Upper lobe of left lung (tissue), 6 donors: ENCODE measurements around the gene RPLP1. TPM values are rescaled to one million over a fixed set of nuclear protein-coding genes. Genes with fewer than 3 reads are reported as not detected.
A peak's percentile ranks its signal among the peaks of the same experiment; 100 is the strongest.

Source experiments
- ATAC-seq, 2 donors: fragments of 200-7000 bp; cut with Tn5 transposase; one replicate each; pipeline ENCODE4 v1.9.1; 2022; ENCODE audit warnings: mild to moderate bottlenecking in 2 of 2, moderate library complexity in 2 of 2; ENCODE audit not compliant: low FRiP score in 2 of 2
- DNase-seq, 2 donors: peaks; one replicate each; pipeline ENCODE4 v3.0.0-alpha.2; 2019 to 2020
- H3K27ac ChIP-seq, 4 donors: fragments of 200-600 bp; sonication (generic); one replicate each; pipeline ENCODE4 v1.5.1; 2016 to 2019
- H3K27me3 ChIP-seq, 4 donors: fragments of 200-600 bp; sonication (generic); one replicate each; pipeline ENCODE4 v1.5.1; 2017 to 2019
- H3K36me3 ChIP-seq, 4 donors: fragments of 200-600 bp; sonication (generic); one replicate each; pipeline ENCODE4 v1.5.1; 2016 to 2019
- H3K4me1 ChIP-seq, 4 donors: fragments of 200-600 bp; sonication (generic); one replicate each; pipeline ENCODE4 v1.5.1; 2018 to 2019
- H3K4me3 ChIP-seq, 4 donors: fragments of 200-600 bp; sonication (generic); one replicate each; pipeline ENCODE4 v1.5.1; 2017 to 2019; ENCODE audit warnings: mild to moderate bottlenecking in 2 of 4, moderate library complexity in 1 of 4
- H3K9me3 ChIP-seq, 4 donors: fragments of 200-600 bp; sonication (generic); one replicate each; pipeline ENCODE4 v1.5.1; 2018 to 2019
- EP300 ChIP-seq, 4 donors: sonication (generic); formaldehyde crosslinking; IDR thresholded peaks; one replicate each; pipeline ENCODE4 v1.5.1; 2017; ENCODE audit warnings: antibody characterized with exemption in 4 of 4, control low read depth in 2 of 4
- POLR2A ChIP-seq, 4 donors: fragments of 450-650 bp; IDR thresholded peaks; one replicate each; pipeline ENCODE4 v1.5.1; 2016 to 2017; ENCODE audit warnings: antibody characterized with exemption in 4 of 4, mild to moderate bottlenecking in 2 of 4
- POLR2AphosphoS5 ChIP-seq, 2 donors: sonication (generic); formaldehyde crosslinking; IDR thresholded peaks; one replicate each; pipeline ENCODE4 v1.5.1; 2017; ENCODE audit warnings: antibody characterized with exemption in 2 of 2
- WGBS, 2 donors: methylation state at CpG; one replicate each; pipeline ENCODE4 v1.1.5; 2017 to 2018; 5-methylcytosine and 5-hydroxymethylcytosine counted together
- total RNA-seq, 6 donors: library from RNA; depleted of rRNA in 4 of 6; stranded (reverse); fragments of >200 nt in 4 of 6; gene quantifications; one replicate each; pipeline versions ENCODE4 v1.1.0 to v1.2.1, GENCODE V29; 2016 to 2021
- TF ChIP-seq, protein P1 (sequence below), 6 experiments: fragments of 450-650 bp in 4 of 6; fragments of 200-600 bp in 2 of 6; sonication (generic) in 2 of 6; IDR thresholded peaks; one replicate each; pipeline ENCODE4 v1.5.1; 2016 to 2019; ENCODE audit warnings: antibody characterized with exemption in 6 of 6
- donor health status: DM: no; HTN: no; CAD: no; lungs with moderate emphysema.
- donor health status: DM: no; HTN: yes; CAD: no; lungs with severe emphysema.

Gene RPLP1
- total RNA-seq, 6 donors from 2014 or later = 339 to 1,933 (median 538) TPM

DNA sequence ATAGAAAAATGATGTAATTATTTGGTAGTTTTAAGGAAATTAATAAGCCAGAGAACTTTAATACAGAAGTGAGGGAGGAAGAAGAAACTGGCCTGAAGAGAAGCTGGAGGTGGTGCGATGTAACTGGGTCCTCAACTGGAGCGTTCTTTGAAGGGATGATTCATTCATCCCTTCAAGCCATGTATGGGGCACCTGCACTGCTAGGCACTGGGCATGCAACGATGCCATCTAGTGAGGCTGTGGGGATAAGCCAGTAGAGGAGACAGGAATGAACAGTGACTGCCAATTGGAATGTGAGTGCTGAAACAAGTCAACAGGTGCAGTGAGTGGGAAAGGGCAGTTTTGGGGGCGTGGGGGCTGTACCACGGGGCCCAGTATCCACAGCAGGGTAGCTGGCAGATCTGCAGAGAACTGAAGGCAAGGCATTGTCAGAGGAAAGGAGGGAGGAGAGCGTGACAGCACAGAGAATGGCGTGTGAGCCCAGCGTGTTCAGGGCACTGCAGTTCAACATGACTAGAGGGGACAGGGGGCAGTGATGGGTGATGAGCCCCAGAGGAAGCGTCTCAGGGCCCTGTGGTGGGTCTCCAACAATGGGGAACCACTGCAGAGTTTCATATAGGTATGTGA lies 42.3 kb upstream of the RPLP1 start:
- TF ChIP-seq, protein P1, sequence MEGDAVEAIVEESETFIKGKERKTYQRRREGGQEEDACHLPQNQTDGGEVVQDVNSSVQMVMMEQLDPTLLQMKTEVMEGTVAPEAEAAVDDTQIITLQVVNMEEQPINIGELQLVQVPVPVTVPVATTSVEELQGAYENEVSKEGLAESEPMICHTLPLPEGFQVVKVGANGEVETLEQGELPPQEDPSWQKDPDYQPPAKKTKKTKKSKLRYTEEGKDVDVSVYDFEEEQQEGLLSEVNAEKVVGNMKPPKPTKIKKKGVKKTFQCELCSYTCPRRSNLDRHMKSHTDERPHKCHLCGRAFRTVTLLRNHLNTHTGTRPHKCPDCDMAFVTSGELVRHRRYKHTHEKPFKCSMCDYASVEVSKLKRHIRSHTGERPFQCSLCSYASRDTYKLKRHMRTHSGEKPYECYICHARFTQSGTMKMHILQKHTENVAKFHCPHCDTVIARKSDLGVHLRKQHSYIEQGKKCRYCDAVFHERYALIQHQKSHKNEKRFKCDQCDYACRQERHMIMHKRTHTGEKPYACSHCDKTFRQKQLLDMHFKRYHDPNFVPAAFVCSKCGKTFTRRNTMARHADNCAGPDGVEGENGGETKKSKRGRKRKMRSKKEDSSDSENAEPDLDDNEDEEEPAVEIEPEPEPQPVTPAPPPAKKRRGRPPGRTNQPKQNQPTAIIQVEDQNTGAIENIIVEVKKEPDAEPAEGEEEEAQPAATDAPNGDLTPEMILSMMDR (IDR thresholded peaks at IDR 0.05) = no peak
- TF ChIP-seq POLR2A (IDR thresholded peaks at IDR 0.05) = no peak
- no peak for TF ChIP-seq EP300 (IDR thresholded peaks at IDR 0.05)
- no peak for TF ChIP-seq POLR2AphosphoS5 (IDR thresholded peaks at IDR 0.05)
- Histone ChIP-seq H3K4me1 (peaks cover 0 to 16% (median 6%) of the 10 kb centered on the region in 4 donors), H3K27me3 (no peaks in the 10 kb centered on the region), H3K9me3 (no peaks in the 10 kb centered on the region), H3K4me3 (no peak overlapping the region), H3K27ac (no peak overlapping the region), H3K36me3 (no peaks in the 10 kb centered on the region)
- WGBS, 2 donors = 62 to 69% methylated on average over 9 of the region's 9 CpGs
- ATAC-seq = no peak
- no peak for DNase-seq

- Histone ChIP-seq H3K4me1 (peaks cover 0 to 20% (median 6%) of the 10 kb centered on the region in 4 donors), H3K27ac (no peak overlapping the region), H3K4me3 (no peak overlapping the region), H3K9me3 (no peaks in the 10 kb centered on the region), H3K36me3 (no peaks in the 10 kb centered on the region), H3K27me3 (no peaks in the 10 kb centered on the region)
- DNase-seq (no peak), ATAC-seq (no peak)
- TF ChIP-seq POLR2A (IDR thresholded peaks at IDR 0.05) (no peak), POLR2AphosphoS5 (IDR thresholded peaks at IDR 0.05) (no peak), EP300 (IDR thresholded peaks at IDR 0.05) (no peak)
- TF ChIP-seq, protein P1 (IDR thresholded peaks at IDR 0.05) = no peak
Measured at GRCh38 chr15:69412274-69412673, 40.3 kb upstream of the RPLP1 start.

- H3K9me3 ChIP-seq = no peaks in the 10 kb centered on the region
- no peak overlapping the region for H3K27ac ChIP-seq
- no peak for DNase-seq
- no peak overlapping the region for H3K4me3 ChIP-seq
- no peaks in the 10 kb centered on the region for H3K27me3 ChIP-seq
- ATAC-seq = no peak
- WGBS, 2 donors = 65% methylated on average over 1 of the region's 1 CpG
- H3K4me1 ChIP-seq = peaks cover 0 to 20% (median 6%) of the 10 kb centered on the region in 4 donors
- no peaks in the 10 kb centered on the region for H3K36me3 ChIP-seq
- TF ChIP-seq POLR2AphosphoS5 (IDR thresholded peaks at IDR 0.05) = no peak
- TF ChIP-seq, protein P1 (IDR thresholded peaks at IDR 0.05) = no peak
- no peak for TF ChIP-seq POLR2A (IDR thresholded peaks at IDR 0.05)
- no peak for TF ChIP-seq EP300 (IDR thresholded peaks at IDR 0.05)
Measured at GRCh38 chr15:69412701-69413100, 39.9 kb upstream of the RPLP1 start.

- Histone ChIP-seq H3K36me3 (no peaks in the 10 kb centered on the region), H3K9me3 (no peaks in the 10 kb centered on the region), H3K4me1 (peaks cover 0 to 20% (median 6%) of the 10 kb centered on the region in 4 donors), H3K4me3 (peak within 1 kb of the TSS; percentile 75 to 89 (median 79)), H3K27me3 (no peaks in the 10 kb centered on the region), H3K27ac (peak within 1 kb of the TSS; percentile 22 to 78 (median 58))
- 4% methylated on average over 31 of the region's 78 CpGs for WGBS, 2 donors
- ATAC-seq (peak; percentile 96 to 99), DNase-seq (peak; percentile 95 to 98)
- TF ChIP-seq POLR2AphosphoS5 (IDR thresholded peaks at IDR 0.05) (peak; percentile 32 to 69), EP300 (IDR thresholded peaks at IDR 0.05) (no peak), POLR2A (IDR thresholded peaks at IDR 0.05) (peak in 1 of 4 donors; percentile 20)
Measured at GRCh38 chr15:69413822-69414700, 38.6 kb upstream of the RPLP1 start, which contains the start of gene KIF23. Gene KIF23, plus strand, starts transcription at chr15:69414349. Its CDS starts 117 bp downstream, at chr15:69414466.

DNA sequence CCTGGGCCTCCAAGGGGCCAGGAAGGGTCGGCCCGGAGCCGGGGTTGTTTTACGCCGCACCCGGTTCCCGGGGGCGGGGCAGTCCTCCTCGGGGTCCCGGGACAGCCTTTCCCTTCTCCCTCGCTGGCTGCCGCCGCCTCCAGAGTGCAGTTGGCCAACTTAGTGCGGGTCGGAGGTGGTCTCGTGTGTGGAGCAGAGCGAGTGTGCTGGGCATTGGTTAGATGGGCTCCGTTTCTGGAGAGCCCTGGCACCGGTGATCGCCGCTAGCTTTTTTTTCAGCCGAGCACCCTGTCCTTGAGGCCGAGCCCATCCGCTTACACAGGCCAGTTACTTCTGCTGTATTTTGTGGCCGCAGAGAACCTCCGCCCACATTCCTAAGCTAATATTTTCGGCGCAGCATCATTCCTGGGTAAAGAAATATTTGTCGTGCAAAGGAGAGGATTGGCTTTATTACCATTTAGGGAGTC lies 37.9 kb upstream of the RPLP1 start:
- Histone ChIP-seq H3K27me3 (no peaks in the 10 kb centered on the region), H3K4me3 (peak overlapping the region; percentile 75 to 89 (median 79)), H3K27ac (peak overlapping the region; percentile 21 to 78 (median 58)), H3K36me3 (no peaks in the 10 kb centered on the region), H3K9me3 (no peaks in the 10 kb centered on the region), H3K4me1 (peaks cover 0 to 20% (median 6%) of the 10 kb centered on the region in 4 donors)
- ATAC-seq = peak; percentile 79 to 91
- 0 to 1% methylated on average over 24 to 28 of the region's 29 CpGs for WGBS, 2 donors
- TF ChIP-seq POLR2AphosphoS5 (IDR thresholded peaks at IDR 0.05) = no peak
- TF ChIP-seq POLR2A (IDR thresholded peaks at IDR 0.05) = no peak
- TF ChIP-seq EP300 (IDR thresholded peaks at IDR 0.05) = no peak
- TF ChIP-seq, protein P1 (IDR thresholded peaks at IDR 0.05) = no peak
- peak in 1 of 2 donors; percentile 32 for DNase-seq
